A549 (cell line): Measurements from ENCODE around the gene GTF2IRD1. TPM values are rescaled to one million over a fixed set of nuclear protein-coding genes. Genes with fewer than 3 reads are reported as not detected.
"Not testable (repeated sequence)": the region's sequence is repeated elsewhere in the genome, so short reads cannot be mapped to it uniquely, and the experiment has no call there.

Source experiments
- ATAC-seq, 2 experiments: fragments of 200-7000 bp in 1 of 2; fragments of >200 bp in 1 of 2; cut with Nextera tagmentation in 1 of 2; cut with Tn5 transposase in 1 of 2; 3 replicates each; pipeline versions ENCODE4 v1.8.0 to v1.9.1; 2018 to 2020; ENCODE audit warnings: mild to moderate bottlenecking in 1 of 2, moderate library complexity in 1 of 2
- CTCF ChIA-PET: fragments of 300-600 bp; sonication (Branson Sonifier 250); formaldehyde crosslinking; extraction: SDS; loops from one replicate; lab custom pipeline; 2021; ENCODE audit warnings: antibody characterized with exemption, inconsistent platforms; lab: Yijun Ruan, JAX
- POLR2A ChIA-PET: fragments of 350-600 bp; formaldehyde crosslinking; extraction: SDS; loops from one replicate; lab custom pipeline; 2021; ENCODE audit warnings: antibody characterized with exemption, inconsistent platforms; lab: Yijun Ruan, JAX
- DNase-seq, 2 experiments: peaks; one replicate each; pipeline versions ENCODE4 v3.0.0 to v3.0.0-alpha.2; 2011 to 2016; ENCODE audit warnings: low read depth in 1 of 2, low spot score in 1 of 2
- FAIRE-seq: peaks from 2 replicates; lab custom pipeline; 2011; peaks lifted over from hg19 to GRCh38; lab: Jason Lieb, UNC
- H3K27ac ChIP-seq, 2 experiments: fragments of >200 bp; sonication (Bioruptor Twin); formaldehyde crosslinking; 3 replicates each; pipeline ENCODE4 v1.5.1; 2016 to 2017
- H3K4me1 ChIP-seq: fragments of >200 bp; sonication (Bioruptor Twin); formaldehyde crosslinking; 3 replicates; pipeline ENCODE4 v1.6.1; 2016
- H3K4me2 ChIP-seq: fragments of >200 bp; sonication (Bioruptor Twin); formaldehyde crosslinking; 3 replicates; pipeline ENCODE4 v1.6.1; 2016
- H3K4me3 ChIP-seq: fragments of >200 bp; sonication (Bioruptor Twin); formaldehyde crosslinking; 3 replicates; pipeline ENCODE4 v1.5.1; 2016
- H3K9me3 ChIP-seq: fragments of >200 bp; sonication (Bioruptor Twin); formaldehyde crosslinking; 3 replicates; pipeline ENCODE4 v1.6.1; 2016
- BCL3 ChIP-seq: fragments of >200 bp; sonication (Bioruptor Twin); formaldehyde crosslinking; IDR thresholded peaks from 3 replicates; pipeline ENCODE4 v1.6.1; 2016
- BHLHE40 ChIP-seq: IDR thresholded peaks from 2 replicates; pipeline ENCODE4 v1.6.1; 2012; ENCODE audit warnings: low read depth, low read length, inconsistent platforms
- CBX8 ChIP-seq: fragments of 200-600 bp; sonication (generic); IDR thresholded peaks from 2 replicates; pipeline ENCODE4 v1.6.1; 2016
- CEBPB ChIP-seq, 2 experiments: fragments of >200 bp in 1 of 2; sonication (Bioruptor Twin) in 1 of 2; formaldehyde crosslinking in 1 of 2; IDR thresholded peaks; 2 replicates each; pipeline ENCODE4 v1.6.1; 2012 to 2016
- E2F6 ChIP-seq: IDR thresholded peaks from 2 replicates; pipeline ENCODE4 v1.6.1; 2012; ENCODE audit warnings: low read depth, borderline replicate concordance
- ELK1 ChIP-seq: fragments of 150-350 bp; IDR thresholded peaks from 2 replicates; pipeline ENCODE4 v1.6.1; 2014; ENCODE audit warnings: low read depth, mild to moderate bottlenecking, low read length
- FOSL2 ChIP-seq, 2 experiments: fragments of 450-650 bp in 1 of 2; fragments of >200 bp in 1 of 2; sonication (Bioruptor Twin) in 1 of 2; formaldehyde crosslinking; IDR thresholded peaks; 2 replicates each; pipeline versions ENCODE4 v1.5.0 to v1.6.1; 2016 to 2020; ENCODE audit warnings: mild to moderate bottlenecking in 1 of 2, moderate library complexity in 1 of 2
- HOXB5 ChIP-seq: fragments of 250-450 bp; sonication (Bioruptor Pico); IDR thresholded peaks from 2 replicates; pipeline ENCODE4 v1.5.0; 2020; ENCODE audit warnings: mild to moderate bottlenecking, moderate library complexity
- MAX ChIP-seq: IDR thresholded peaks from 2 replicates; pipeline ENCODE4 v1.6.1; 2012
- POLR2AphosphoS2 ChIP-seq: conservative IDR thresholded peaks from 2 replicates; pipeline ENCODE4 v1.6.1; 2012; ENCODE audit warnings: low read length, improper control_type of control experiment, inconsistent platforms
- RFX5 ChIP-seq: fragments of 450-650 bp; IDR thresholded peaks from 2 replicates; pipeline ENCODE4 v1.7.1; 2014; ENCODE audit warnings: antibody characterized with exemption, mild to moderate bottlenecking, moderate library complexity
- TP53 ChIP-seq: fragments of 250-450 bp; sonication (Bioruptor Pico); IDR thresholded peaks from 2 replicates; pipeline ENCODE4 v1.5.0; 2021; ENCODE audit warnings: mild to moderate bottlenecking, moderate library complexity
- WGBS: methylation state at CpG from one replicate; pipeline ENCODE4 v1.1.6; 2017; ENCODE audit errors: missing lambda C conversion rate; 5-methylcytosine and 5-hydroxymethylcytosine counted together
- polyA plus RNA-seq, 4 experiments: library from polyadenylated mRNA; depleted of rRNA in 3 of 4; stranded (reverse); fragments of >200 nt; fragmentation: RNase III in 1 of 4; extraction: RNeasy Plus Mini Kit Qiagen cat#74134 plus additional on column Dnase treatment in 1 of 4; gene quantifications; 2 replicates in 3 of 4; 3 replicates in 1 of 4; pipeline ENCODE4 v1.2.3, GENCODE V29; 2011 to 2017
- TF ChIP-seq, protein P1 (sequence below): fragments of 450-650 bp; IDR thresholded peaks from 2 replicates; pipeline ENCODE4 v1.6.1; 2014; ENCODE audit warnings: antibody characterized with exemption
- TF ChIP-seq, protein P2 (sequence below): fragments of >200 bp; sonication (Bioruptor Twin); formaldehyde crosslinking; IDR thresholded peaks from 2 replicates; pipeline ENCODE4 v1.6.1; 2016
- TF ChIP-seq, protein P3 (sequence below): fragments of >200 bp; sonication (Bioruptor Twin); formaldehyde crosslinking; IDR thresholded peaks from 3 replicates; pipeline ENCODE4 v1.5.1; 2016

Gene GTF2IRD1
- polyA plus RNA-seq, 2 of the 4 experiments (the other 2 are of a cell fraction): 19.9 to 20.5 TPM

- TF ChIP-seq BCL3: no peak
- TF ChIP-seq, protein P1, sequence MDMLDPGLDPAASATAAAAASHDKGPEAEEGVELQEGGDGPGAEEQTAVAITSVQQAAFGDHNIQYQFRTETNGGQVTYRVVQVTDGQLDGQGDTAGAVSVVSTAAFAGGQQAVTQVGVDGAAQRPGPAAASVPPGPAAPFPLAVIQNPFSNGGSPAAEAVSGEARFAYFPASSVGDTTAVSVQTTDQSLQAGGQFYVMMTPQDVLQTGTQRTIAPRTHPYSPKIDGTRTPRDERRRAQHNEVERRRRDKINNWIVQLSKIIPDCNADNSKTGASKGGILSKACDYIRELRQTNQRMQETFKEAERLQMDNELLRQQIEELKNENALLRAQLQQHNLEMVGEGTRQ: no peak
- no peak for TF ChIP-seq RFX5
- TF ChIP-seq BHLHE40: no peak
- no peak for TF ChIP-seq CEBPB (IDR thresholded peaks at IDR 0.05)
- TF ChIP-seq ELK1: no peak
Measured at GRCh38 chr7:74545921-74546320, 92.2 kb downstream of the GTF2IRD1 start (continued).

- H3K4me1 ChIP-seq, DNase-seq, H3K4me3 ChIP-seq, H3K9me3 ChIP-seq, H3K4me2 ChIP-seq, FAIRE-seq, H3K27ac ChIP-seq, POLR2A ChIA-PET: not testable (repeated sequence)
- peak in 1 of 2 experiments; percentile 32; a peak in 2 of 6 replicates for ATAC-seq
- CTCF ChIA-PET: interaction anchor here (1.0 to 5.9 kb wide), 4 partner anchors 11 to 153 kb away, joined by 3 to 28 read pairs (median 10); no protein-coding TSS in a partner anchor
- 92% methylated on average over 8 of the region's 10 CpGs for WGBS
Measured at GRCh38 chr7:74553596-74554012, 99.9 kb downstream of the GTF2IRD1 start.

DNA sequence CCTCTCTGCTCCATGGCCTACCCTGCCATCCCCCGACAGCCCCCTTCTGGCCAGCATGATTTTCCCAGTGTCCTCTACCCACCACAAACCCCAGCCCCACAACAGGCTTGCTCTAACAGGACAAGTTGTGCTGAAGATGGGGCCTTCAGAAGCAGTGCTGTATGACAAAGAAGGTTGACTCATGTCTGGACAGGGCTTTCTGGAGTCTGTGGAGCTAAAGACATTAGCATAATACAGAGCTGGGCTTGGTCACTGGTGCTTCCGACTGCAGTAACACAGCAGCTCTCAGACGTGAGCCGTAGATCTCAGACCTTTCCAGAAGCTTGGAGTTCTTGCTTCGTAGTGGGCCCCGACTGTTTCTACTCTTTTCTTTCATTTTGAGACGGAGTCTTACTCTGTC lies 100.5 kb downstream of the GTF2IRD1 start:
- 85% methylated on average over 7 of the region's 7 CpGs for WGBS

DNA sequence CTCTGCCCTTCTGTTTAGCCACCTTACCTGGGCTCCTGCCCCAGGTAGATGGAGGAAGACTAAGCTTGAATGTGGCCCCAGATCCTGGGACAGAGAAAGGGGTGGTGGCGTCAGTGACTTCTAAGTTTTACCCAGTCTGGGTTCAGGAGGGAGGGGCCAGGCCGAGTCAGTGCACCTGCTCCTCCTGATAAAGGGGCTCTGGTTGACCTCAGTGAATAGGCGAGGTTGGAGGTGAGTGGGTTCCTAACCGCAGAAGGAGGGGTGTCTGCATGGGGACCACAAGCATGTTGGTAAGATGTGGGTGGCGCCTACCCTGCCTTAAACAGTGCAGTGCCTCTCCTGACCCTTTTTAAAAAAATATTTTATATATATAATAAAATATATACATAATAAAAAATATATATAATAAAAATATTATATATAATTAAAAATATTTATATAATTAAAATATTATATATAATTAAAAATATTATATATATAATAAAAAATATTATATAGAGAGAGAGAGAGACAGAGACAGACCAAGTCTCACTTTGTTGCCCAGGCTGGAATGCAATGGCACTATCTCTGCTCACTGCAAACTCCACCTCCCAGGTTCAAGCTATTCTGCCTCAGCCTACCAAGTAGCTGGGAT lies 106.5 kb downstream of the GTF2IRD1 start:
- Histone ChIP-seq H3K4me2 (no peak overlapping the region), H3K4me3 (no peak overlapping the region), H3K9me3 (no peaks in the 10 kb centered on the region), H3K4me1 (peaks cover 8% of the 10 kb centered on the region; the same call in 2 of the 3 replicates), H3K27ac (no peak overlapping the region)
- ATAC-seq: no peak
- WGBS: 91% methylated on average over 5 of the region's 5 CpGs
- DNase-seq: no peak
- FAIRE-seq: no peak
- ChIA-PET CTCF (interaction anchor here (0.8 to 1.2 kb wide), 2 partner anchors 11 to 143 kb away, joined by 3 to 4 read pairs; no protein-coding TSS in a partner anchor), POLR2A (no interaction called here)
- TF ChIP-seq, protein P2, sequence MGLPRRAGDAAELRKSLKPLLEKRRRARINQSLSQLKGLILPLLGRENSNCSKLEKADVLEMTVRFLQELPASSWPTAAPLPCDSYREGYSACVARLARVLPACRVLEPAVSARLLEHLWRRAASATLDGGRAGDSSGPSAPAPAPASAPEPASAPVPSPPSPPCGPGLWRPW: no peak
- TF ChIP-seq TP53 (CRISPR knock-in tag) (no peak), E2F6 (no peak), FOSL2 (IDR thresholded peaks at IDR 0.05) (no peak), FOSL2 (CRISPR knock-in tag; IDR thresholded peaks at IDR 0.05) (no peak), MAX (no peak)

More for the DNA sequence above, 100.5 kb downstream of the GTF2IRD1 start:
- Histone ChIP-seq H3K9me3 (no peaks in the 10 kb centered on the region), H3K27ac (no peak overlapping the region), H3K4me1 (no peaks in the 10 kb centered on the region), H3K4me2 (no peak overlapping the region), H3K4me3 (no peak overlapping the region)
- ChIA-PET POLR2A (no interaction called here), CTCF (interaction anchor here (0.6 to 5.9 kb wide), 6 partner anchors 12 to 503 kb away, joined by 3 to 28 read pairs (median 5); no protein-coding TSS in a partner anchor)
- TF ChIP-seq POLR2AphosphoS2 (no peak), HOXB5 (CRISPR knock-in tag) (no peak), CBX8 (no peak)
- TF ChIP-seq, protein P3, sequence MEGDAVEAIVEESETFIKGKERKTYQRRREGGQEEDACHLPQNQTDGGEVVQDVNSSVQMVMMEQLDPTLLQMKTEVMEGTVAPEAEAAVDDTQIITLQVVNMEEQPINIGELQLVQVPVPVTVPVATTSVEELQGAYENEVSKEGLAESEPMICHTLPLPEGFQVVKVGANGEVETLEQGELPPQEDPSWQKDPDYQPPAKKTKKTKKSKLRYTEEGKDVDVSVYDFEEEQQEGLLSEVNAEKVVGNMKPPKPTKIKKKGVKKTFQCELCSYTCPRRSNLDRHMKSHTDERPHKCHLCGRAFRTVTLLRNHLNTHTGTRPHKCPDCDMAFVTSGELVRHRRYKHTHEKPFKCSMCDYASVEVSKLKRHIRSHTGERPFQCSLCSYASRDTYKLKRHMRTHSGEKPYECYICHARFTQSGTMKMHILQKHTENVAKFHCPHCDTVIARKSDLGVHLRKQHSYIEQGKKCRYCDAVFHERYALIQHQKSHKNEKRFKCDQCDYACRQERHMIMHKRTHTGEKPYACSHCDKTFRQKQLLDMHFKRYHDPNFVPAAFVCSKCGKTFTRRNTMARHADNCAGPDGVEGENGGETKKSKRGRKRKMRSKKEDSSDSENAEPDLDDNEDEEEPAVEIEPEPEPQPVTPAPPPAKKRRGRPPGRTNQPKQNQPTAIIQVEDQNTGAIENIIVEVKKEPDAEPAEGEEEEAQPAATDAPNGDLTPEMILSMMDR: no peak
- ATAC-seq (peak; percentile 21 to 26; a peak in 3 of 6 replicates), DNase-seq (no peak), FAIRE-seq (no peak)
